SU-DHL-6 (cell line): ENCODE data around the gene ELN.

Experiments used
- EZH2phosphoT487 ChIP-seq: fragments of 200-600 bp; sonication (generic), shearing (Covaris generic); conservative IDR thresholded peaks from 2 replicates; pipeline ENCODE4 v1.6.1; 2018; ENCODE audit warnings: mild to moderate bottlenecking, antibody characterized with exemption, low read length, moderate library complexity, mixed read lengths
- TF ChIP-seq, protein P1 (sequence below): fragments of 200-600 bp; sonication (generic); IDR thresholded peaks from one replicate; pipeline ENCODE4 v1.5.1; 2017; ENCODE audit warnings: antibody characterized with exemption, mild to moderate bottlenecking, low read length, moderate library complexity; ENCODE audit not compliant: insufficient read depth, poor library complexity, severe bottlenecking

DNA sequence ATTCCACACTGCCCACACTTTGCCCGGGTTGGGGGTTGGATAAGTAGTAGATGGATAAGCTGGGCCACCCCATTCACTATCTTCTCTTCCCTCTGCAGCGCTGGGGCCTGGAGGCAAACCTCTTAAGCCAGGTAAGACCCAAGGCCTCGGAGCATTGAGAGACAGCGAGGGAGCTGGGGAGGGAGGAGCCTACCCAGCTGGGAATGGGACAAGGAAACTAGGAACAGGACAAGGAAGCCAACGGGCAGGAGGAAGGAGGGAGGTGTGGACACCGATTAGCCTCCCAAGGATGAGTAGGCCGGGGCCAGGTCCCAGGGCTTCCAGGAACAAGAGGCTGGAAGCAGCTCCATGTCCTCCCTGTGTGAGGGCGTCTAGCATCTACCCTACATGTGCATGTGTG lies 9.6 kb downstream of the ELN start:
- TF ChIP-seq, protein P1, sequence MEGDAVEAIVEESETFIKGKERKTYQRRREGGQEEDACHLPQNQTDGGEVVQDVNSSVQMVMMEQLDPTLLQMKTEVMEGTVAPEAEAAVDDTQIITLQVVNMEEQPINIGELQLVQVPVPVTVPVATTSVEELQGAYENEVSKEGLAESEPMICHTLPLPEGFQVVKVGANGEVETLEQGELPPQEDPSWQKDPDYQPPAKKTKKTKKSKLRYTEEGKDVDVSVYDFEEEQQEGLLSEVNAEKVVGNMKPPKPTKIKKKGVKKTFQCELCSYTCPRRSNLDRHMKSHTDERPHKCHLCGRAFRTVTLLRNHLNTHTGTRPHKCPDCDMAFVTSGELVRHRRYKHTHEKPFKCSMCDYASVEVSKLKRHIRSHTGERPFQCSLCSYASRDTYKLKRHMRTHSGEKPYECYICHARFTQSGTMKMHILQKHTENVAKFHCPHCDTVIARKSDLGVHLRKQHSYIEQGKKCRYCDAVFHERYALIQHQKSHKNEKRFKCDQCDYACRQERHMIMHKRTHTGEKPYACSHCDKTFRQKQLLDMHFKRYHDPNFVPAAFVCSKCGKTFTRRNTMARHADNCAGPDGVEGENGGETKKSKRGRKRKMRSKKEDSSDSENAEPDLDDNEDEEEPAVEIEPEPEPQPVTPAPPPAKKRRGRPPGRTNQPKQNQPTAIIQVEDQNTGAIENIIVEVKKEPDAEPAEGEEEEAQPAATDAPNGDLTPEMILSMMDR = no peak
- TF ChIP-seq EZH2phosphoT487 = no peak
